IPS-15b (cell line): ENCODE results near the gene KCTD2.

Source experiments
- H3K27me3 ChIP-seq: one replicate; pipeline ENCODE4 v1.6.1; 2013; ENCODE audit warnings: low read length; ENCODE audit not compliant: control insufficient read depth, insufficient read depth
- H3K36me3 ChIP-seq: one replicate; pipeline ENCODE4 v1.6.1; 2013; ENCODE audit warnings: low read length; ENCODE audit not compliant: control insufficient read depth, insufficient read depth
- H3K4me1 ChIP-seq: one replicate; pipeline ENCODE4 v1.6.1; 2013; ENCODE audit warnings: mild to moderate bottlenecking, low read length; ENCODE audit not compliant: control insufficient read depth, insufficient read depth
- H3K4me3 ChIP-seq: one replicate; pipeline ENCODE4 v1.5.1; 2013; ENCODE audit warnings: low read depth, low read length
- H3K9ac ChIP-seq: one replicate; pipeline ENCODE4 v1.6.1; 2013; ENCODE audit warnings: low read depth, mild to moderate bottlenecking, low read length
- H3K9me3 ChIP-seq: one replicate; pipeline ENCODE4 v1.6.1; 2013; ENCODE audit warnings: mild to moderate bottlenecking, low read length; ENCODE audit not compliant: control insufficient read depth, insufficient read depth

KCTD2 gene

GRCh38 chr17:75113798-75114551 is 67.0 kb downstream of the KCTD2 start:
- Histone ChIP-seq H3K4me3 (no peak overlapping the region), H3K9ac (no peak overlapping the region), H3K4me1 (no peaks in the 10 kb centered on the region)

GRCh38 chr17:75114552-75115314 is 67.7 kb downstream of the KCTD2 start:
- H3K4me1 ChIP-seq, result no peaks in the 10 kb centered on the region
- H3K27me3 ChIP-seq, result no peaks in the 10 kb centered on the region
- H3K9ac ChIP-seq, result no peak overlapping the region
- no peaks in the 10 kb centered on the region for H3K9me3 ChIP-seq
- no peak overlapping the region for H3K4me3 ChIP-seq
- no peaks in the 10 kb centered on the region for H3K36me3 ChIP-seq

More at GRCh38 chr17:75113798-75114551, 67.0 kb downstream of the KCTD2 start:
- H3K27me3 ChIP-seq, result no peaks in the 10 kb centered on the region
- H3K9me3 ChIP-seq, result no peaks in the 10 kb centered on the region
- no peaks in the 10 kb centered on the region for H3K36me3 ChIP-seq
